GM21526 (cell line): Measurements from ENCODE around the gene KIF3A.
"Not testable (repeated sequence)": the region's sequence is repeated elsewhere in the genome, so short reads cannot be mapped to it uniquely, and the experiment has no call there.

Experiments used
- ATAC-seq: cut with Tn5 transposase; IDR thresholded peaks from one replicate; pipeline ENCODE4 v1.9.1; 2021; ENCODE audit warnings: moderate library complexity; ENCODE audit not compliant: unreplicated experiment, low FRiP score

Gene KIF3A

DNA sequence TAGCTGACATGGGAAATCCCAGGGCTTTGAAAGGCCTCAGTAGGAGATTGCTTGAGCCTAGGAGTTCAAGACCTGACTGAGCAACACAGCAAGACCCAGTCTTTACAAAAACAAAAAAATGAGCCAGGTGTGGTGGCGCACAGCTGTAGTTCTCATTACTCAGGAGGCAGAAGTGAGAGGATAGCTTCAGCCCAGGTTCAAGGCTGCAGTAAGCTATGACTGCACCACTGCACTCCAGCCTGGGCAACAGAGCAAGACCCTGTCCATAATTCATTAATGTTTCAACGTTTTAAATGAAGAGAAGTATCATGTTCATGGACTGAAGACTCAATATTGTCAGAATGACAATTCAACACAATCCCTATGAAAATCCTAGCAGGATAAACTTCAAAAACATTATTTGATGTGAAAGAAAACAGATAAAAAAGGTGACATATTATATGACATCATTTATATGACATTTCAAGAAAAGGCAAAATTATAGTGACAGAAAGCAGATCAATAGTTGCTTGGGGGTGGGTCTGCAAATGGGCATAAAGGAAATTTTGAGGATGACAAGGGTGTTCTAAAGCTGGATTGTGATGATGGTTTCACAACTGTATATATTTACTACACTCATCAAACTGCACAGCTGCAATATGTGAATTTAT lies 3.7 kb downstream of the KIF3A start:
- no peak for ATAC-seq

DNA sequence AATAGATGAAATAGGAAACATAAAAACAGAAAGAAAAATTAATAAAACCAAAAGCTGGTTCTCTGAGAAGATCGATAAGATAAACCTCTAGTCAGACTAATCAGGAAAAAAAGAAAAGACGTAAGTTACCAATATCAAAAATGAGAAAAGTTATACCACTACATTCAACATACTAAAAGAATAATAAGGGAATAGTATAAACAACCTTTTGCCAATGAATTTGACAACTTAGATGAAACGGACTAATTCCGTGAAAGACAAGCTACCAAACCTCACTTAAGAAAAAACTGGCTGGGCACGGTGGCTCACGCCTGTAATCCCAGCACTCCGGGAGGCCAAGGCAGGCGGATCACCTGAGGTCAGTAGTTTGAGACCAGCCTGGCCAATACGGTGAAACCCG lies 7.5 kb downstream of the KIF3A start:
- ATAC-seq = no peak

DNA sequence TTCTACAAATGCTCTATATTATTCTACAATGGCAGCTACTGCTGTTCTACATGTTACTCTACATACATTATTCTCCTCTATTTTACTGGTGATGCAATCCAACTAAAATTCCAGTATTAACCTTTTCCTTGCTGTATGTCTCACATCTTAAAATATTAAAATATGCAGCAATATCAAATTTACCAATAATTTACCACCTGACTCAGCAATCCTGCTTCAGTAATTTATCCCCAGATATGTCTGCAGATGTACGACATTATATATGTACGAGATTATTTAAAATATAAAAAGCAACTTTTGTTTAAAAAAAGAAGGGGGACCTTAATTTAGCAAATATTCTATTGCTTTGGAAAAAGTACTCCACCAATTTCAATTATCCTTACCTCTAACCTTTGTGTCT lies 11.6 kb downstream of the KIF3A start:
- no peak for ATAC-seq

DNA sequence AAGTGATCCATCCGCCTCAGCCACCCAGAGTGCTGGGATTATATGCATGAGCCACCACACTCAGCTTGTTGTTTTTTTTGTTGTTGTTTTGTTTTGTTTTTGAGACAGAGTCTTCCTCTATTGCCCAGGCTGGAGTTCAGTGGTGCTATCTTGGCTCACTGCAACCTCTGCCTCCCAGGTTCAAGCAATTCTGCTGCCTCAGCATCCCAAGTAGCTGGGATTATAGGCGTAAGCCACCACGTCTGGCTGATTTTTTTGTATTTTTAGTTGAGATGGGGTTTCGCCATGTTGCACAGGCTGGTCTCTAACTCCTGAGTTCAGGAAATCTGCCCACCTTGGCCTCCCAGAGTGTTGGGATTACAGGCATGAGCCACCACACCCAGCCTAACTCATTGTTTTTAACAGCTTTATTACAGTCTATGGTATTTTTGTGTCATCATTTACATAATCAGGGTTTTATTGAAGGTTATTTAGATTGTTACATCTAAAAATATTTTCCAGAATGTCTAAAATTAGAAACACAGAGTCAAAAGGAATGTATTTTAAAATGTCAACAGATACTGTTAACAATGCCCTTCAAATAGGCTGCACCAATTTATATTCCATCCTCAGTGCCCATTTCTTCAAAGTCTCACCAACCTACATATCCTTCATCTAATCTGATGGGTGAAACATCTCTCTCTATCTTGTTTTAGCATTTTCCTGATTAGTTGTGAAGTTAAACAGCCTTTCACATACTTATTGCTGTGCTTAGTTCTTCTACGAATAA lies 18.6 kb downstream of the KIF3A start:
- no peak for ATAC-seq

DNA sequence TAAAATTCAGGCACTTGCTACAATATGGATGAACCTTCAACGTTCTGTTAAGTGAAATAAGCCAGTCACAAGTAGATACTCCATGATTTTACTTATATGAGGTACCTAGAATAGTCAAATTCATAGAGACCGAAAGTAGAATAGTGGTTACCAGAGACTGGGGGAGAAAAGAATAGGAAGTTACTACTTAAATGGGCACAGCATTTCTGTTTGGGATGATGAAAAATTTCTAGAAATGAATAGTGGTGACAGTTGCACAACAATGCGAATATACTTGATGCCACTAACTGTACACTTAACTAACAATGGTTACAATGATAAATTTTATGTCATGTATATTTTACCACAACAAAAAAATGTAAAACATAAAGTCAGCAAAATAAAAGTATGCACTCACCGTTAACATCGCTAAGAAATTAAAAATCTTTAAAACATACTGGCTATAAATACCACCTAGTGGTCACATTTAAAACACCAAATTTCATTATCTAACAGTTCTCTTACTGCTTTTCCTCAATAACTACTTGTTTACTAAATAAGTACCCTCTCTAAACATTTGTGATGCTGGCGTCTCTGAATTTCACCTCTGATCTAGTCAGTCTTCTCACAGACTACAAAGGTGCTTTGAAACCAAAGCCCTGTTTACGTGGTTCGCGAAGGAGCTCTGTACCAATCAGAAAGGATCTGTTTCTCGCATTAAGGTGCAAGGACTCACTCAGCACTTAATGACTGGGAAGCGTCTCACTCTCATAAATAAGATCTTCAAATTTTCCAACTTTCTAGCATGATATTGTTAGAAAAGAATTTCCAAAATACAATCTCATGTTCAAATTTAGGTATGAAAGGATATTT lies 22.7 kb downstream of the KIF3A start:
- no peak for ATAC-seq

DNA sequence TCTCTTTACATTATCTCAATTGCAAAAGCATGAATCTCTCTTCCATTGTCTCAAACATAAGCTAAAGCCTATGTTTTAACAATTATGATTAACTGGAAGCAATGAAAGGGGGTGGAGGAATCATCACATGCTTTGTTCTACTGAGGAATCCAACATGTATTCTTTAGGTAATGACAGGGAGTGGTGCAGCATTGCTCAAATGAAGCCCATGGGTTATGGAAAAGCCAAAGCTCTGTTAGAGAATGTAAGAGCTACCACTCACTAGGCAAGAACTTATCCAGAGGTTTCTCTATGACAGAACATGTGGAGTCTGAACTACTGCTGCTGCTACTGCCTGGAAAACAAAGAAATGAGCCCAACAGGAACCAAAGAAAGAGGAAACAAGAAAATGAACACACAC lies 28.7 kb downstream of the KIF3A start:
- ATAC-seq = no peak

DNA sequence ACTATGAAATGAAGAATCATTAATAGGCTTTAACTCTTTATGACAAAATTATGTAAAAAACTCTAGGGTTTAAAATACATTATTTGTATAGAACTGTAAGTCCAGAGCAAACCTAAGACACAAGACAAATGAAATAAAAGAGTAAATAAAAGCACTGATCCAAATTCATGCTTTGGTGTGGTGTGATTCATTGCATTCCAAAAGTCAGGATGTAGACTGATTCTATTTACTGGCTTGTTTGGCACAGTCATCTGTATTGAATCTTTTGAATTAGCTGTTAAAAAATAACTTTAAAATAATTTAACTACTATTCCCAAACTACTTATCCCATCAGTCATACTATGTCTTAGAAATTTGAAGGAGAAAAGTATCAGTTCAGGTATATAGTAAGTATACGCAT lies 32.5 kb downstream of the KIF3A start:
- no peak for ATAC-seq

DNA sequence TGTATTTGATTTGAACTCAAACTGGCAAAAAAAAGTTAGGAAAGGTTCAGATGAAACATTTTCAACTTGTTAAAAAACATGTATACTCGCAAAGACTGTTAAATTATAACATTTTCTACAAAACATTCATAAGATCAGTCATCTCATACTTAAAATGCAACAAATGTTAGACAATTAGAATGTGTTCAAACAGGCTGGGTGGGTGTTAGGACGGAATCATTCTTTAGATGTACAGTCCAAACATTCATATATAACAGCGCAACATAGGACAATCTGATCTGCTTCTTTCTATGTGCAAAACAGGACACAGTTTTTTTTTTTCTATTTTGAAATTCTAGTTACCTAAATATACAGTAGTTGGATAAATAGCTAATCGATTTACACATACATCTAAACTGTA lies 41.4 kb downstream of the KIF3A start:
- no peak for ATAC-seq

DNA sequence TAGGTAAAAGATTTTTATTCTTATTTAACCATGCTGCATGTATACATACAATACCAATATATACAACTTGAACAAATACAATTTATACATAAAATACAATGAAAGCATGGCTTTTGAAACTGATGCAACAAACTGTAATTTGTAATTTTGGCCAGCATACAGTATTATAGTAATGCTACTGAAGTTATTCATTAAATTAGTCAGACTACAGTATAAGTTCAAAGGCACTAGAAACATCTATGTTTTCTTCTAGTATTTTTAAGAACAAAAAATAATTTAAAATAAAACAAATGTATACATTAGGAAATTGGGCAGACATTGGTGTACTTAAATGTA lies 44.7 kb downstream of the KIF3A start:
- no peak for ATAC-seq

DNA sequence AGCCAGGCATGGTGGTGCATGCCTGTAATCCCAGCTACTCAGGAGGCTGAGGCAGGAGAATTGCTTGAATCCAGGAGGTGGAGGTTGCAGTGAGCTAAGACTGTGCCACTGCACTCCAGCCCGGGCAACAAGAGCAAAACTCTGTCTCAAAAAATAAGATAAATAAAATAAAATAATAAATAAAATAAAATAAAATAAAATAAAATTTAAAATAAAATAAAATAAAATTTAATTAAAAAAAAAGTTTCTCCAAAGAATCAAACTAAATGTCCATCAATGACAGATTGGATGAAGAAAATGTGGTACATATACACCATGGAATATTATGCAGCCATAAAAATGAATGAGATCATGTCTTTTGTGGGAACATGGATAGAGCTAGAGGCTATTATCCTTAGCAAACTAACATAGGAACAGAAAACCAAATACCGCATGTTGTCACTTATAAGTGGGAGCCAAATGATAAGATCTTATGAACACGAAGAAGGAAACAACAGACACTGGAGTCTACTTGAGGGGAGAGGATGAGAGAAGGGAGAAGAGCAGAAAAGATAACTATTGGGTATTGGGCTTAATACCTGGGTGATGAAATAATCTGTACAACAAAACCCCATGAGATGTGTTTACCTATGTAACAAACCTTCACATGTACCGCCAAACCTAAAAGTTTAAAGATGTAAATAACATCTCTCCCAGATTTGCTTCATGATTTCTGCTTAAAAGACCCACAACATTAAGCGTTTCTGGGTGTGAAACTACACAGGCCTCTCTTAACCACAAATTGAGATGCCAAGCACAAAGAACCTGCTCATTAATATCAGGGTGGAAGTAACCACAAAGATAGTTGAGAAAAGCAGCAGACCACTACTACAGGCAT lies 45.4 kb downstream of the KIF3A start:
- not testable (repeated sequence) for ATAC-seq

DNA sequence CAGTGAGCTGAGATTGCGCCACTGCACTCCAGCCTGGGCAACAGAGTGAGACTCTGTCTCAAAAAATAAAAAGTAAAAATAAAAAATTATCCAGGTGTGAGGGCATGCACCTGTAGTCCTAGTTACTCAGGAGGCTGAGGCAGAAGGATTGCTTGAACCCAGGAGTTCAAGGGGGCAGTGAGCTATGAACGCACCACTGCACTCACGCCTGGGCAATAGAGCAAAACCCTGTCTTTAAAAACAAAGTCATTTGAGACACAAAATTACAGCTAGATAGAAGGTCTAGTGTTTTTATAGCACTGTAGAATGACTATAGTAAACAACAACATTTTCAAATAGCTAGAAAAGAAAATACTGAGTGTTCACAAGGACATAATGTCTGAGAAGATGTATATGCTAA lies 47.2 kb downstream of the KIF3A start:
- ATAC-seq = no peak

DNA sequence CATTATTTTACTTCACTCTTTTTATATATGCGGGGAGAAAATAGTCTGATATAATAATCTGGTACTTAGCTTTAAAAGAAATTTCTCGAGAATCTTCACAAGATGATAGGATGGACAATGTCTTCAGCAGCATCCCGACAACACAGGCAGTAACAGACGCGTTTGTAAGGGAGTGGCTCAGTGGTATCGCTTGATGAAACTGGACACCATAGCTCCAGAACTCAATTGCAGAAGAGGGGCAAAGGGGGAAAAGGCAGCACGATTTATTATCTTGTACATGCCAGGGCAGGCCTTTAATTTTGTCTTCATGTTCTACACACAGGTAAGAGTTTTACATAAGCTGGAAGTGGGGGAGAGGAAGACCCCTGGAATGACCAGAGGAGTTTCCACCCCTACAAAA lies 47.8 kb downstream of the KIF3A start:
- ATAC-seq = no peak

DNA sequence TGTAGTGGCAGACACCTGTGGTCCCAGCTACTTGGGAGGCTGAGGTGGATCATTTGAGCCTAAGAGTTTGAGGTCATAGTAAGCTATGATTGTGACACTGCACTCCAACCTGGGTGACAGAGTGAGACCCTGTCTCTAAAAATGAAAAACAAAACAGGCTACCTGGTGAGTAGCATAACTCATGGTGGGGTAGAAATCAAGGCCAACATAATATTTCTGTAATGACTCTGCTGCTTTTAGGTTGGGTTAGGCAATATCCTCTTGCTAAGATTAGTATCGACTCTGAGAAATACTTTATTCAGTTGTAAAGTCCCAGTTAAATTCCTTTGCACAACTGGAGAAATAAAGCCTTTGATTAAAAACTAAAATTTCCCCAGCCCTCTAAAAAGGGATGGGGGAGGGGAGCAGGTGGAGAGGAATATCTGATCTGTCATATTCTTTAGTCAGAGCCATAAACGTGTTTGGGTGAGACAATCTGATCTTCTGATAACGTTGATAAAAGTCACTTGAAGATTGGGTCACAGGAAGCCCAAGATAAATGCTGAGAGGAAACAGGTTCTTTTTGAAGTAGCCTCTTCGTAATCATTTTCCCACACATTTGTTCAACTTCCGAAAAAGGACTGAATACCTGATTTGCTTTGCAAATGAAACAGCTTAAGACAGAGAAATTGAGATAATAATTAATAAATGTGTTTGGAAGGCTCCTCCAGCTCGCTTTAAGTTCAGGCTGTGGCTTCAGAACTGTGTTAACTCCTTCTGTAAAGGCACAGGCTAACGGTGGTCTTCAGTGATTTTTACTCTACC lies 48.6 kb downstream of the KIF3A start:
- ATAC-seq = no peak

DNA sequence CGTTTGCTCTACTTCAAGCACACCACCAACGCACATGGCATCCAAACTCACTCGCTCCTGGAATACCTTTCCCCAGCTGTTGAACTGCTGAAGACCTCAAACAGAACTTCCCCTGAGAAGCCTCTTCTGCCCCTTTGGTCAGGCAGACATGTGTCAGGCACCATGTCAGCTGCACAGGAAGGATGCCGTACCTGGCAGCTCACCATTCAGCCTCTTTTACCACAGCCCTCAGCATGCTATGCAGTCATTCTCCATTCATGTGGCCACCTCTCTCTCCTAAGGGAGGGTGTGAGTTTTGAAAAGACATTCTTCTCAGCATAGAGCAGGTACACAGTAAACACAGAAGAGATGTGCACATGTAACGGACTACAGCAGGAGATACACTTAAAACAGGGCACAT lies 49.4 kb downstream of the KIF3A start:
- ATAC-seq = no peak

DNA sequence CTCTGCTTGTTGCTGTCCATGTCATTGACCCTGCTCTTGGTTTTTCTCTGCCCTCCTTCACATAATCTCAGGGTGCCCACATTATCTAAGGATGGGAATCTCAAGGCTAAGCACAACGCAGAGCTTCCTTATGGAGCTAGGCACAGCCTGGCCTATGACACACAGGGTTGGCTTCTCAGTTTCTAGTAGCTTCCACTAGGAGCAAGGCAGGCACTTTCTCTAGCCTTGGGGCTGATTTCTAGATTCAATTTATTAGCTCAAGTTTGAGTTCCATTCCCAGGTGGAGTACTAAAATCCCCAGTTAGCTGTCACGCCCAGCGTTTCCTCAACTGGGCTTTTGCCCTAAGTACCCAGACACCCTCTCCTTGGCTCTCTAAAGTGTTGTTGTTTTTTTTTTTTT lies 51.2 kb downstream of the KIF3A start:
- no peak for ATAC-seq

DNA sequence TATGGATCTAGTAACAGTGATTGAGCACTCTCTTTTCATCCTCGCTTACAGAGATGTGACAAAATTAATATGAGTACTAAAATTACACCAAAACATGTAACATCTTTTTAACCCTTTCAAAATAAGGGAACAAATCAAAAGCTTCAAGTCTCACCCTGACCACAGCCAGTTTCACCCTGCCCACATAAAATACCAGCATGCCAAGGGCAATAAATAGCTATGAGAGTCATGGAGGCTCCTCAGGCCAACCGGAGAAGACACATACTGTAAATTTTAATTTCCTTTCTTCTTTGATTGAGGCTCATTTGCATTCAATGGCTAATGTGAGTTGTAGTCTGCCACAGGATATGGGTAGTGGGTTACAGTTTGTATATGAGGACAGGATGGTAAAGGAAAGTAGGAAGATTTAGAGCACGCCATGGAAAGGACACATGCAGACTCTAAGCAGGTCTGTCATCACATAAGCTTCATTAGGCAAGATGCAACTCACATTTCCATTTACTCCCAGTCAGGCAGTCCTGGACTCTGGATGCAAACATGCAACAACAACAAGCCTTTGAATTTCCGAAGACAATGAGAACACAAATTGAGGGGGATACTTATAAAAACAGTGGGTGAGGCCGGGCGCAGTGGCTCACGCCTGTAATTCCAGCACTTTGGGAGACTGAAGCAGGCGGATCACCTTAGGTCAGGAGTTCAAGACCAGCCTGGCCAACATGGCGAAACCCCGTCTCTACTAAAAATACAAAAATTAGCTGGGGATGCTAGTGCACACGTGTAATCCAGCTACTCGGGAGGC lies 52.2 kb downstream of the KIF3A start:
- no peak for ATAC-seq

DNA sequence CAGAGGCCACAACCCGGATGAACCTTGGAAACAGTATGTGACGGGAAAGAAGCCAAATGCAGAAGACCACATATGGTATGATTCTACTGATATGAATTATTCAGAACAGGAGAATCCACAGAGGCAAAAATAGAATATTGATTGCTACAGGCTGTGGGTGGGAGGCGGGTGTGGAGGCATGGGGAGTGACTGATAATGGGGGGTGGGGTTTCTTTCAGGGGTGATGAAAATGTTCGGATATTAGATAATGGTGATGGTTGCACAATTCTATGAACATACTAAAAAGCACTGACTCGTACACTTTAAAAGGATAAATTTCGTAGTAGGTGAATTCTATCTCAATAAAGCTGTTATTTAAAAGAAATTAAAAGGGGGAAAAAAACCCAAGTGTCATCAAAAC lies 52.9 kb downstream of the KIF3A start:
- no peak for ATAC-seq

DNA sequence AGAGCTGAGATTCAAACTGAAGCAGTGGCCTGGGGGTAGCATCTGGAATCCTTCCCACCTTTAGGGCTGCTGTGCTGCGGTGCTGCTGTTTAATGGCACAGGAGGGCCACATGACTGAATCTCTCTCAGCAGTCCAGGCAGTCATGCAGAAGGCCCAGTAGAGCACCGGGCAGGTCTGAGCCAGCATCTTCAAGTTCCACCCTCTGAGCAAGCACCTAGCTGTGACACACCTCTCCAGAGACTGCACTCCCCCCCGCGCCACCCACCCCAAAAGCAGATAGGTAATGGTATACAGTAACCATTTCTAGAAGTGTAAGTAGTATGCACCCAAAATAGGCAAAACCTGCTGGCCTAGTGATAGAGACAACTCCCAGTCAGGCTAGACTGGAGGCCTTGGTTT lies 55.4 kb downstream of the KIF3A start:
- no peak for ATAC-seq

DNA sequence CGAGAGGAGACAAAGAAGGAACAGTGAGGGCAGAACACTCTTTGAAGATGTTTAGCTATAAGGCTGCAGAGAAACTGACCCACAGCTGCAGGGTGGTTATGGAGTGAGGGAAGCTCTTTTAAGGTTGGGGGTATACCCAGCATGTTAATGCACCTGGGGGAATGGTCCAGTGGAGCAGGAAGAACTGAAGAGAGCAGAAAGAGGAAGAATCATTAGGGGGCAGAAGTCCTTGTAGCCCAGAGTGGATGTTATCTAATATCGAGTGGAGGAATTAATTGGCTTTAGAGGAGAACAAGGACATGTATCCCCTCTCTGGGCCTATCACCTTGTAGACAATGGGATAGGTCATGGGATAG lies 55.9 kb downstream of the KIF3A start:
- no peak for ATAC-seq
